ENCODE data around the gene PNCK.

PNCK gene

GRCh38 chrX:153641627-153642026, 32.0 kb downstream of the PNCK start:
- no peak for DNase-seq (ENCODE audit: low read depth in 2 of 2)

GRCh38 chrX:153640736-153641575, 32.7 kb downstream of the PNCK start:
- no peak for DNase-seq (ENCODE audit: low read depth in 2 of 2)

GRCh38 chrX:153640045-153640686, 33.4 kb downstream of the PNCK start:
- DNase-seq (ENCODE audit: low read depth in 2 of 2): no peak

- no peak for DNase-seq (ENCODE audit: low read depth in 2 of 2)
Measured at GRCh38 chrX:153639177-153640044, 34.2 kb downstream of the PNCK start.

GRCh38 chrX:153638436-153639176, 35.0 kb downstream of the PNCK start:
- no peak for DNase-seq (ENCODE audit: low read depth in 2 of 2)

- DNase-seq (ENCODE audit: low read depth in 2 of 2): no peak
Measured at GRCh38 chrX:153638041-153638371, 35.6 kb downstream of the PNCK start.

GRCh38 chrX:153637121-153638040, 36.2 kb downstream of the PNCK start:
- DNase-seq (ENCODE audit: low read depth in 2 of 2): no peak

- no peak for DNase-seq (ENCODE audit: low read depth in 2 of 2)
Measured at GRCh38 chrX:153636716-153637115, 36.9 kb downstream of the PNCK start.

- DNase-seq (ENCODE audit: low read depth in 2 of 2): no peak
Measured at GRCh38 chrX:153635788-153636668, 37.6 kb downstream of the PNCK start.

GRCh38 chrX:153635388-153635787, 38.2 kb downstream of the PNCK start:
- DNase-seq (ENCODE audit: low read depth in 2 of 2): no peak

- DNase-seq (ENCODE audit: low read depth in 2 of 2): no peak
Measured at GRCh38 chrX:153634832-153635231, 38.8 kb downstream of the PNCK start.

- DNase-seq (ENCODE audit: low read depth in 2 of 2): no peak
Measured at GRCh38 chrX:153634236-153634635, 39.4 kb downstream of the PNCK start.

GRCh38 chrX:153633607-153634180, 39.9 kb downstream of the PNCK start:
- DNase-seq (ENCODE audit: low read depth in 2 of 2): no peak

GRCh38 chrX:153633048-153633447, 40.6 kb downstream of the PNCK start:
- no peak for DNase-seq (ENCODE audit: low read depth in 2 of 2)

GRCh38 chrX:153632595-153632946, 41.0 kb downstream of the PNCK start:
- DNase-seq (ENCODE audit: low read depth in 2 of 2): no peak

GRCh38 chrX:153631907-153632594, 41.6 kb downstream of the PNCK start:
- no peak for DNase-seq (ENCODE audit: low read depth in 2 of 2)

- DNase-seq (ENCODE audit: low read depth in 2 of 2): no peak
Measured at GRCh38 chrX:153631346-153631745, 42.3 kb downstream of the PNCK start.

- no peak for DNase-seq (ENCODE audit: low read depth in 2 of 2)
Measured at GRCh38 chrX:153628665-153629064, 44.9 kb downstream of the PNCK start.

GRCh38 chrX:153628129-153628528, 45.5 kb downstream of the PNCK start:
- DNase-seq (ENCODE audit: low read depth in 2 of 2): no peak

Data from stimulated activated CD4-positive, alpha-beta T cell treated with anti-CD3 and anti-CD28 coated beads, Interleukin-15, amount 100 ng/mL, for 48 hours (primary cell).